HG02884 (cell line): ENCODE results near the gene ANK3.

Experiments
- ATAC-seq: cut with Tn5 transposase; IDR thresholded peaks from one replicate; pipeline ENCODE4 v1.9.1; 2021; ENCODE audit warnings: mild to moderate bottlenecking, moderate library complexity; ENCODE audit not compliant: unreplicated experiment

Gene ANK3

DNA sequence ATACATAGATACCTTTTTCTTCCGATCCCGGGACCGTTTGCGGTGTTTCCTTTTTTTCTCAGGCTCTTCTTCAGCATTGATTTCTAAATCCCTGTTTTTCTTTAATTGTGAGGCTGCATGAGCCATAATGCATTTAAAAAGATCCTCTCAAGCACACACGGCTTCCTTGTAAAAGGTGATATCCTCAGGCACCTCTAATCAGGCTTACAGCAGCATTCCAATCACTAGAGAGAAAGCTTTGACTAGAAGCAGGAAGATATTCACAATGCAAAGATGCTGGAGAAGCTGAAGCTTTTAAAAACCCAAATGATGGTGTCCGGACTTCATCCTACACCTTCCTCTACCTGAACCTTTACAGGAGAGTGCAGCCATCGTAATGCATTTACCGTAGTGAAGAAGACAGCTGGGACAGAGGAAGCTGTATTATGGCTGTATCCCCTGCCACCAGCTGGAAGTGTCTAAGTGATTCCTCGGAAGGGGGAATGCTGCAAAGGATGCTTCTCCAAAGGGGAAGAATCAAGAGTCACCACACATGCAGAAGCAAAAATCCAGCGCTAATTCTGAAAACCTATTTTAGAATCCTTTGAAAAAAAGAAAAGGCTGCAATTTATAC lies at the start of gene ANK3:
TSS of gene ANK3 (minus strand) at position 463 of the 613 bp plus-strand sequence. CDS start at position 126, 337 bp downstream.
- no peak for ATAC-seq

DNA sequence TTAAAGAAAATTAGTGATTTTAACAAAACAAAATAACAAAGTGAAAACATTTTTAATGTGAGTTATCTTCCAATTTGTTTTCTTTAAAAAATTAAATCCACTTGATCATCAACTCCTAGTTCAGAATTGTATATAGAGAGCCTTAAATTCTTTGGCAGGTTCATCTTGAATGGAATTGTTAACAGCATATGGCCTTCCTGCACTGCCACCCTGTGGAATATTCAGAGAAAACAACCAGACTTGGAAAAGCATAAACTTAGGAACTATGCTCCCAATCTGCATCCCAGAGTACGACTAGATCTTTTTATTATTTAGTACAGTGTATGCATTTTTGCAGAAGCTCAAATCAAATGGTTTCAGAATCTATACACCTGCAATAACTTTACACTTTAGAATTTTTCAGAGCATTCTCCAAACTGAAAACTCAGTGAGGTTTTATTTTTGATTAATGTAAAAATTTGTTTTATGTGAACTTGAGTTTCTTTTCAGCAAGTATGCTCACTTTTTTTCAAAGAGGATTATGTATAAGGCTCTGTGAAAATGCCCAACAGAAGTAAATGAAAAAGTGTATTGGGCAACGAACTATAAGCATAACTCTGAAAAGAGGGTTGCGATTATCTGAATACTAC lies 44.9 kb upstream of the ANK3 start:
- peak; percentile 66 for ATAC-seq

DNA sequence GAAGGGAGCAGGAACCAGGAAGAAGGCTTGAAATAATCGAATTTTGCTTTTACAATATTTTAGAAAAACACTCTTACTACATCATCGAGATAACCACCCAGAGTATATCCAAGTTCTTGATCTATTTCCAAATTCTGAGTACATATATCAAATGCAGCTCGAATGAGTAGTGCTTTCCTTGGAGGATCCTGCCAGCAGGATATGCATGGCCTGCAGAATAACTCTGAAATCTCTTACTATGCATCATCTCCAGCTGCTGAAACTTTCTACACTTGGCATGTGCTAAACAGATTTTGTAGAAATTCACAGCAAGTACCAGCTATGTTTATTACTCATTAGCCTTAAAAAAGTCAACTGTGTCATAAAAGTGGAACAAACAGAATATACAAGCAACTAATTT lies 44.0 kb upstream of the ANK3 start:
- no peak for ATAC-seq

DNA sequence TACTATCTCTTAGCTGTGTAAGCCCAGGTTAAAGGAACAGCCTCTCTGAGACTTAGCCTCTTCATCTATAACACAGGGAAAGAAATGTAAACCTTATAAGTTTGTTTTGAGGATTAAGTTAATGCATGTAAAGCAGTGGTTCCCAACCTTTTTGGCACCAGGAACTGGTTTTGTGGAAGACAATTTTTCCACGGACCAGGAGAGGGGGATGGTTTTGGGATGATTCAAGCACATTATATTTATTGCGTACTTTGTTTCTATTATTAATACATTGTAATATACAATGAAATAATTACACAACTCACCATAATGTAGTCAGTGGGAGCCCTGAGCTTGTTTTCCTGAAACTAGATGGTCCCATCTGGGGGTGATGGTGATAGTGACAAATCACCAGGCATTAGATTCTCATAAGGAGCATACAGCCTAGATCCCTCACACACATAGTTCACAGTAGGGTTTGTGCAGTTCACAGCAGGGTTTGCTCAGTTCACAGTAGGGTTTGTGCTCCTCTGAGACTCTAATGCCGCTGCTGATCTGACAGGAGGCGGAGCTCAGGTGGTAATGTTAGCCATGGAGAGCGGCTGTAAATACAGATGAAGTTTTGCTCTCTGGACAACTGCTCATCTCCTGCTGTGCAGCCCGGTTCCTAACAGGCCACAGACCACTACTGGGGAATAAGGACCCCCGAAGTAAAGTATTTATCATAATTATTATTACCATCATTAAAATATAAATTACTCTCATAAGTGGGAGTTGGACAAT lies 41.3 kb upstream of the ANK3 start:
- no peak for ATAC-seq

DNA sequence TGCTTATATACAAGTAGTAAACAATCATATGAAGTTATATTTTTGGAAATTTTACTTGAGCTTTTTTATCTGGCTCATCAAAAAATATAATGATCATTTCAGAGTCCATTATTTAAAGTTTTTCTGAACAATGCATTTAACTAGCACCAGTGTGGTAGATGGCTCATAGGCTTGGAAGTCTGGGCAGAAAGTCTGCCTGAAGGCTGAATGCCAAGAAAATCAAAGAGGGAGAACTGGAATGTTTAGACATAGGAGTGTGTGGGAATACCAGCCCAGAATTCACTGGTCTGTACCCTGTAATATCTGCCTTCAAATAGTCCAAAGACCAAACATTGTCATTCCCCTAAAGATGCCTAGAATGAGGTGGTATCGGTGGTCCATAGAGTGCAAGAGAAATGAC lies 40.3 kb upstream of the ANK3 start:
- no peak for ATAC-seq

GRCh38 chr10:60429084-60429849 lies 39.6 kb upstream of the ANK3 start:
- ATAC-seq = no peak

DNA sequence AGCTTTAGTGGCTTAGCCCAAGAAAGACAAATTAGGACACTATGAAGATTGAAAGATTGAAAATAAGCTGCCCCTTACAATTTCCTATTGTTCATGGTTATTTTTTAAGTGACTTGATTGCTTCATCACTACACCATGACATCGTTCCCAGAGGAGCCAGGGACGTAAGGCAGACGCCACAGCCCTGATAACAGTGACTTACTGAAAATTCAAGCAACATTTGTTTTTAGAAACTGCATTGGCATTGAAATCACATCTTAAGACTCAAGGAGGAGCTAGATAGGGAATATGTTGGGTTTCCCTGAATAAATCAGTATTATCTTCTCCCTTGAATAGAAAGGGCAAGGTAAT lies 38.7 kb upstream of the ANK3 start:
- ATAC-seq = no peak

DNA sequence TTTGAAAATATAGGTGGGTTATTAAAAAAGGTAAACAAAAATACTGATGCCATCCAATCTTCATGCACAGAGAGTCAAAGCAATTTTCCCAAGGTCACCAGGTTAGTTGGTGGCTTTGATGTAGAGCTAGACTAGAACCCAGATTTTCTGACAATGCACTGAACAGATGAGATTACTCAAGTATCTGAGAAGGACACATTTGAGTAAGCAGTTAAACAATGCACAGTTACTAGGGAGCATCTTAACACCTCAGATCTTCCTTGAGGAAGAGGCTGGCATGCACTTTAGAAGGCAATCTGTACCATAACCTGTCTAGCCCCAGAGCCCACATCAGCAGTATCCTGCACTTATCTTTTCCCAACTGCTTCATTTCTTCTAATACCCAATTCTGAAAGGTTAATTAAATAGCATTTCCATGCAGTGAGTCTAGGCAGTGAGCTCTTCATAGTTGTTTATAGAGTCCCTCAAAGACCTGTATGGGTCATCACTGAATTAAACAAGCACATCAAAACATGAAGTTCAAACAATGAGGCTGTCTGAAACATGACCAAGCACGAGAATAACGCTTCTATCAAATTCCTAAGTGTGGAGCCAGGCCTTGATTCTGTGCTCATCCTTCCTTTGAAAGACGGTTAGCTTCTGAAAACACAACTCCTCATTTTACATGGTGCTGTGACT lies 38.2 kb upstream of the ANK3 start:
- no peak for ATAC-seq

- ATAC-seq = no peak
Observed at GRCh38 chr10:60427148-60427547, 37.5 kb upstream of the ANK3 start.

GRCh38 chr10:60426425-60426824 lies 36.8 kb upstream of the ANK3 start:
- ATAC-seq = no peak

- ATAC-seq = no peak
Observed at GRCh38 chr10:60425392-60426110, 35.9 kb upstream of the ANK3 start.

DNA sequence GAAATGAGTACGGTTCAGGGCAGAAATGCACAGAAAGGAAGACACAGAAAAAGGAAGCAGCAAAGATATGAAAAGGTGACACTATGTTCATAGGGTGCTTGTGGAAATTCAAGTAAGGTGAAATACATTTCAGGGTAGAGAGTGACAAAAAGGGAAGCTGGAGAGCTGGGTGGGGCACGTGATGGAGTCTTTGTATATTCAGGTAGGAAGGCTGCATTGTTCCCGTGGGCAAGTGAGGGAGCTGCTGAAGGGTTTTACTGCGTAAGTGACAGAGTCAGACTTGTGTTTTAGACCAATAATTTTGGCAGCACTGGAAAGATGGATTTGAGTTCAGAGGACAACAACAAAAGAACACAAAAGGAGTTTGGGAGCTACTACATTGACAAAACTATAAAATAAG lies 35.3 kb upstream of the ANK3 start:
- ATAC-seq = no peak

GRCh38 chr10:60423920-60424319 lies 34.2 kb upstream of the ANK3 start:
- ATAC-seq = no peak

DNA sequence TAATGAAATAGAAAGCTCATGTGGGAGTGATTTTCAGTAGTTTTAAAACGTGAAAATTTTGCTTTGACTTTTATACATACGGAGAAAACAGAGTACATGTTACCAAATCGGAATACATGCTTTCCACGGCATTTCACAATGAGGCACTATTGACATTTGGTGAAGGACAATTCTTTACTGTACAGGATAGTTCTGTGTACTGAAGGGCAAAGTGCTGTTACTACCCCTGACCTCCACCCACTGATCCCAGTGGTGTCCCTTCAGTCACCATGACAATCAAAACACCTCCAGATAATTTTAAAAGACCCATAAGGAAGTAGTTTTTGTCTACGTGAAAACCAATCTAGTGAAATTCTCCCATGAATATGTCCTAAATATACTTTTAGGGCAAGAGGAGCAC lies 33.1 kb upstream of the ANK3 start:
- ATAC-seq = no peak

GRCh38 chr10:60420991-60421894 lies 31.6 kb upstream of the ANK3 start:
- ATAC-seq = no peak

DNA sequence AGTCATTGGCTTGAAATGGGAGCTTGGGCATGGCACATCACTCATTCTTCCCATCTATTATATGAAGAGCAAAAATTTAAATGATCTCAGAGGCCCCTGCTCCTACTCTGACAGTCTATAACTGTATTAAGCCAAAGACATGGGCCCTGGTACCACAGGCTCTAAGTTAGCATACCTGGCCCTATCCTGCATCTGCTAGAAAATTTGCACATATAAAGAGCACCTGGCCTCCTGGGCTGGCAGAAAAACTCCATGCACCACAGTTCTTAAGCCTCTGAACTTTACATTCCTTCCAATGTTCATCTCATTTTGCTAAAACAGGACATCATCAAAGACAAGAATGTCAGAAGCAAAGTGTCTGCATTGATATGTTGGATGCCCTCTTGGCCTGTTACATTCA lies 29.6 kb upstream of the ANK3 start:
- ATAC-seq = no peak

GRCh38 chr10:60417901-60418300 lies 28.2 kb upstream of the ANK3 start:
- no peak for ATAC-seq

GRCh38 chr10:60417024-60417423 lies 27.3 kb upstream of the ANK3 start:
- ATAC-seq = no peak

DNA sequence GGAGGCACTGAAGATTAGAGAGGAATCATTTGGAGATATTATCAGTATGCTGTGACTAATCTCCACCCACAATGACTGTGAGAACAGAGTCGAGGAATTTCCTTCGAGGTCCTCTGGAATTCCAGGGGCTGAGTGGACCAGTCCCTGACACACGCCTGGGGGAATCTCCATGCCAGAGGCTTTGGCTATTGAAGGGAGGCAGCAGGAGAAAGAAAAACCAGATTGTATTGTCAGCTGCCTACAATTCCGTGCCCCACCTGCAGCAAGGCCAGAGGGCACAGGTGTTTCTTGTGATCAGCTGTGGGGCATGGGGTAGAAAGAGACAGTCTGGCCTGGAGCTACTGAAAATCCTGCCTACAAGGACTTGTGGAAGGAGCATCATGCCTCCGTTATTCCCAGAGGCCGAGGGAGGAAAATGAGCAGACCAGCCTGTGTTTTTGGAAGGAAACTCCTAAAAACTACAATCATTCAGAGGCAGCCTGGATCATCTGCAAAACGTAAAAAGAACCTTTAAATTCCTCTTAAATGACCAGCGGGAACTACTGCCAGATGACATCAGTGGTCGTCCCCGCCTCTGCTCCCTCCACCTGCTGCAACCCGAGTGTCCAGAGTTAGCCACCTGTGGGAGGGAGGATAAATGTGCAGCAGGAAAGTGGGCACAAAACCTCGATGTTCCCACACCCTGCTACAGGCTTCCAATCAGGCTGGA lies 25.4 kb upstream of the ANK3 start:
- no peak for ATAC-seq
